Fibroblast of villous mesenchyme (primary cell): Measurements from ENCODE around the gene CFAP20. TPM values are rescaled to one million over a fixed set of nuclear protein-coding genes. Genes with fewer than 3 reads are reported as not detected.
A peak's percentile ranks its signal among the peaks of the same experiment; 100 is the strongest.

ENCODE experiments used
- DNase-seq: peaks from one replicate; pipeline ENCODE4 v3.0.0-alpha.2; 2010; ENCODE audit warnings: low read depth
- H3K4me3 ChIP-seq: 2 replicates; pipeline ENCODE4 v1.5.1; 2011; ENCODE audit warnings: low read depth, mild to moderate bottlenecking, low read length
- CTCF ChIP-seq: IDR thresholded peaks from 2 replicates; pipeline ENCODE4 v1.5.1; 2012; ENCODE audit warnings: low read depth, mild to moderate bottlenecking, low read length; ENCODE audit not compliant: insufficient read depth
- total RNA-seq: library from RNA; depleted of rRNA; stranded (reverse); fragments of >200 nt; gene quantifications from 2 replicates; pipeline ENCODE4 v1.2.3, GENCODE V29; 2012

CFAP20 gene
- total RNA-seq, 1 donor: 34.5 TPM

DNA sequence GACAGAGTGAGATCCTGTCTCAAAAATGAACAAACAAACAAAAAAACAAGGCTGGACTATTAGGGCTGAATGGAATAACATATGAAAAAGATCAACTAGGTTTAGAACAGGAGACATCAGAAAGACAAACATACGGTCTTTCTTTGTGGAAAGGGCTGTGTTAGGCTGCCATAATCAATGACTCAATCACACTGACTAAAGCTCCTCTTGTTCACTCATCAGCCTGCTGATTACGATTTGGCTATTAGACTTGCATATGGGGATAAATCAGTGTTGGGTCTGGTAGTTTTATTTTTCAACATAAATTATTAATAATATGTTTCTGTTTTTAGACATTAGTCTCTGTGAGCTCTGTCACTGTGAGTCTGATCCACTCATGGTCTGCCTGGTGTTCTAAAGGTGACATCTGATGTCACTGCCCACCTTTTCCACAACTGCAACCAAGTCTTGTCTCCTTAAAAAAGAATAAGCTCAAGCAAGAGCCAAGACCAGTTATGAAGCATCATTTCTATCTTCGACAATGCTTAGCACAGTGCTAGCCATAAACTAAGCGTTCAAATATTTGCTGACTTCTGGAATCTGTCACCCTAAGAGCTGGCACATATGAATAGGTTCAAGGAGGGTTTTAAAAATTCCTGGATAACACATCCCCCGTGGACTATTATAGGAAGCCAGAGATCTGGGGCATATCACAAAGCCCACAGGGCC lies 10.2 kb downstream of the CFAP20 start:
- DNase-seq: no peak
- no peak overlapping the region for H3K4me3 ChIP-seq
- no peak for TF ChIP-seq CTCF

DNA sequence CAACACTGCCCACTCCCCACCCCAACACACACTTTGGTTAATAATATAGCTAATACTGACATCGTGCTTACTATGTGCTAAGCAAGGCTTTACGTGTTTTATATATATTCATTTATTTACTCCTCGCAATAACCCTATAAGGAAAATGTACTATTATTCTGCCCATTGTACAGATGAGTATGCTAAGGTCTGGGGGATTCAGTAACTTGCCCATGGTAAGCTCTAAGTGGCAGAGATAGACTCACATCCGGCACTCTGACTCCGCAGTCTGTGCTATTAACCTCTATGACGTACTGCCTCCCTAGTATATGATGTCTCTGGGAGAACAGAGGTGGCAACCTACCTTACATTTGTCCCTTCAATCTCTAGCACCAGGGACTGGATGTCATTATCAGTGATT lies 12.7 kb downstream of the CFAP20 start:
- no peak overlapping the region for H3K4me3 ChIP-seq
- DNase-seq: no peak
- no peak for TF ChIP-seq CTCF

DNA sequence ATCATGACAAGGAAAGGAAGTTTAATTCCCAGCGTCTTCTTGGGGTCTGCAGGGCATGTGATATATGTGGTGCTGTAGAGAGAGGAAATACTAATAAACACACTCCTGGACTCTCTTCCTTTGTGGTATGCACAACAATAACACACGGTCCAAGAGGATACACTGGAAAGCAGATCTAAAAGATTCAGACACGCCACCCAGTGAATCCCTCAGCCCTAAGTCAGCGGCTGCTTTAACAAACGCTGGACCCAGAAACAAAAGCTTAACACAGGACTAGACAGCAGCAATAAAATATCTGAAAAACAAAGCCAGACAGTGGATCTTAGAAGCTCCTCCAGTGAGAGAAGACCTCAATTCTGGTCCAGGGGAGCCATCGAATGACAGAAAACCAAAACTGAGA lies 13.1 kb downstream of the CFAP20 start:
- H3K4me3 ChIP-seq: no peak overlapping the region
- DNase-seq: peak; percentile 64
- TF ChIP-seq CTCF: no peak

- DNase-seq: peak; percentile 96
- TF ChIP-seq CTCF: no peak
Observed at GRCh38 chr16:58114827-58115825, 14.1 kb downstream of the CFAP20 start.

GRCh38 chr16:58111302-58111627 lies 17.9 kb downstream of the CFAP20 start:
- no peak for DNase-seq
- no peak for TF ChIP-seq CTCF
- no peak overlapping the region for H3K4me3 ChIP-seq

More at GRCh38 chr16:58114827-58115825, 14.1 kb downstream of the CFAP20 start:
- H3K4me3 ChIP-seq: no peak overlapping the region

- no peak for TF ChIP-seq CTCF
- DNase-seq: peak; percentile 55
- H3K4me3 ChIP-seq: no peak overlapping the region
Observed at GRCh38 chr16:58110571-58111301, 18.4 kb downstream of the CFAP20 start.
